ENCODE results near the gene ALDH3A1. TPM values are rescaled to one million over a fixed set of nuclear protein-coding genes. Genes with fewer than 3 reads are reported as not detected.

ALDH3A1 gene
- polyA plus RNA-seq, 3 donors = not detected

GRCh38 chr17:19769946-19770652, 22.0 kb upstream of the ALDH3A1 start:
- Histone ChIP-seq H2AFZ (ENCODE audit: insufficient read depth, low read depth, low read length, poor library complexity, severe bottlenecking) (no peak overlapping the region), H3K9ac (ENCODE audit: insufficient read depth, low read length, poor library complexity, severe bottlenecking) (no peak overlapping the region), H3K4me2 (replicated peaks; ENCODE audit: extremely low read depth, low read length, poor library complexity, severe bottlenecking) (no peak overlapping the region), H3K4me1 (ENCODE audit: control insufficient read depth in 1 of 2, insufficient read depth in 2 of 2, low read length in 2 of 2) (no peaks in the 10 kb centered on the region), H3K27me3 (ENCODE audit: control insufficient read depth in 2 of 2, insufficient read depth in 2 of 2, low read length in 2 of 2) (no peaks in the 10 kb centered on the region), H3K27ac (ENCODE audit: low read depth in 1 of 2, low read length in 2 of 2) (no peak overlapping the region), H4K20me1 (ENCODE audit: insufficient read depth, low read length) (no peaks in the 10 kb centered on the region), H3K4me3 (replicated peaks in 1 of 3; ENCODE audit: low read depth in 2 of 3, low read length in 3 of 3) (no peak overlapping the region), H3K79me2 (ENCODE audit: insufficient read depth, low read length) (no peaks in the 10 kb centered on the region), H3K36me3 (replicated peaks in 1 of 2; ENCODE audit: control insufficient read depth in 1 of 2, insufficient read depth in 2 of 2, low read length in 2 of 2) (peaks cover 21 to 39% of the 10 kb centered on the region in 2 donors), H3K9me3 (replicated peaks in 1 of 2; ENCODE audit: control insufficient read depth in 1 of 2, insufficient read depth in 1 of 2, low read length in 2 of 2) (no peaks in the 10 kb centered on the region)
- intact Hi-C loops (cut with micrococcal nuclease) = loop anchor here (5.0 kb wide), 2 partner anchors 258 to 408 kb away; partner anchors contain the start of gene B9D1 (in 2 of the 2)
- Mint-ChIP-seq H3K4me1 (peaks cover 9% of the 10 kb centered on the region), H3K27ac (peak overlapping the region in 1 of 7 donors; percentile 64), H3K27me3 (ENCODE audit: low read depth in 3 of 3) (no peaks in the 10 kb centered on the region), H3K9me3 (no peaks in the 10 kb centered on the region), H3K4me3 (no peak overlapping the region), H3K36me3 (peaks cover 31 to 51% of the 10 kb centered on the region in 2 donors)
- TF ChIP-seq CTCF (IDR thresholded peaks at IDR 0.05) = no peak
- no peak for DNase-seq
- 97% methylated on average over 5 of the region's 7 CpGs for WGBS (ENCODE audit: insufficient coverage)

- H3K9ac ChIP-seq (ENCODE audit: insufficient read depth, low read length, poor library complexity, severe bottlenecking) = no peak overlapping the region
- no peak overlapping the region for H3K4me2 ChIP-seq (replicated peaks; ENCODE audit: extremely low read depth, low read length, poor library complexity, severe bottlenecking)
- no peaks in the 10 kb centered on the region for H3K4me1 ChIP-seq (ENCODE audit: control insufficient read depth in 1 of 2, insufficient read depth in 2 of 2, low read length in 2 of 2)
- no peak for DNase-seq
- no peak overlapping the region for H2AFZ ChIP-seq (ENCODE audit: insufficient read depth, low read depth, low read length, poor library complexity, severe bottlenecking)
- Mint-ChIP-seq H3K27ac (no peak overlapping the region), H3K4me3 (no peak overlapping the region), H3K36me3 (peaks cover 20 to 32% of the 10 kb centered on the region in 2 donors), H3K27me3 (ENCODE audit: low read depth in 3 of 3) (peaks cover 0 to 4% (median 3%) of the 10 kb centered on the region in 3 donors), H3K9me3 (no peaks in the 10 kb centered on the region), H3K4me1 (peaks cover 9% of the 10 kb centered on the region)
- no peaks in the 10 kb centered on the region for H3K27me3 ChIP-seq (ENCODE audit: control insufficient read depth in 2 of 2, insufficient read depth in 2 of 2, low read length in 2 of 2)
- H3K9me3 ChIP-seq (replicated peaks in 1 of 2; ENCODE audit: control insufficient read depth in 1 of 2, insufficient read depth in 1 of 2, low read length in 2 of 2) = no peaks in the 10 kb centered on the region
- no peak overlapping the region for H3K27ac ChIP-seq (ENCODE audit: low read depth in 1 of 2, low read length in 2 of 2)
- intact Hi-C loops (cut with micrococcal nuclease) = loop anchor here (5.0 kb wide), 2 partner anchors 256 to 406 kb away; partner anchors contain the start of gene B9D1 (in 2 of the 2)
- no peaks in the 10 kb centered on the region for H4K20me1 ChIP-seq (ENCODE audit: insufficient read depth, low read length)
- no peaks in the 10 kb centered on the region for H3K79me2 ChIP-seq (ENCODE audit: insufficient read depth, low read length)
- peaks cover 3 to 20% of the 10 kb centered on the region in 2 donors for H3K36me3 ChIP-seq (replicated peaks in 1 of 2; ENCODE audit: control insufficient read depth in 1 of 2, insufficient read depth in 2 of 2, low read length in 2 of 2)
- H3K4me3 ChIP-seq (replicated peaks in 1 of 3; ENCODE audit: low read depth in 2 of 3, low read length in 3 of 3) = no peak overlapping the region
- WGBS (ENCODE audit: insufficient coverage) = 24% methylated on average over 2 of the region's 10 CpGs
- TF ChIP-seq CTCF (IDR thresholded peaks at IDR 0.05) = no peak
Observed at GRCh38 chr17:19768046-19768782, 20.1 kb upstream of the ALDH3A1 start.
